HUES6 (cell line): ENCODE results near the gene NOBOX.
A peak's percentile ranks its signal among the peaks of the same experiment; 100 is the strongest.
"Not testable (repeated sequence)": the region's sequence is repeated elsewhere in the genome, so short reads cannot be mapped to it uniquely, and the experiment has no call there.

ENCODE experiments used
- H3K27ac ChIP-seq: 2 replicates; pipeline ENCODE4 v1.7.0; 2013; ENCODE audit warnings: low read depth, mild to moderate bottlenecking, low read length, inconsistent platforms
- H3K27me3 ChIP-seq: 2 replicates; pipeline ENCODE4 v1.6.1; 2013; ENCODE audit warnings: low read length; ENCODE audit not compliant: control insufficient read depth, insufficient read depth
- H3K36me3 ChIP-seq: 2 replicates; pipeline ENCODE4 v1.6.1; 2013; ENCODE audit warnings: low read length; ENCODE audit not compliant: control insufficient read depth, insufficient read depth
- H3K4me1 ChIP-seq: 2 replicates; pipeline ENCODE4 v1.6.1; 2013; ENCODE audit warnings: low read length; ENCODE audit not compliant: control insufficient read depth, insufficient read depth
- H3K4me3 ChIP-seq: 2 replicates; pipeline ENCODE4 v1.5.1; 2013; ENCODE audit warnings: low read depth, low read length
- H3K9ac ChIP-seq: one replicate; pipeline ENCODE4 v1.6.1; 2013; ENCODE audit warnings: mild to moderate bottlenecking, low read length
- H3K9me3 ChIP-seq: 2 replicates; pipeline ENCODE4 v1.6.1; 2013; ENCODE audit warnings: low read depth, low read length; ENCODE audit not compliant: control insufficient read depth, insufficient read depth

The NOBOX gene

GRCh38 chr7:144391823-144392255 is 11.7 kb downstream of the NOBOX start:
- Histone ChIP-seq H3K9me3 (no peaks in the 10 kb centered on the region), H3K4me1 (peaks cover 11% of the 10 kb centered on the region; the same call in 1 of the 2 replicates), H3K4me3 (no peak overlapping the region), H3K9ac (no peak overlapping the region), H3K27me3 (no peaks in the 10 kb centered on the region), H3K27ac (no peak overlapping the region), H3K36me3 (no peaks in the 10 kb centered on the region)

GRCh38 chr7:144391014-144391413 is 12.5 kb downstream of the NOBOX start:
- no peaks in the 10 kb centered on the region for H3K27me3 ChIP-seq
- no peak overlapping the region for H3K27ac ChIP-seq
- H3K36me3 ChIP-seq = no peaks in the 10 kb centered on the region
- H3K4me3 ChIP-seq = no peak overlapping the region
- H3K9ac ChIP-seq = no peak overlapping the region
- H3K4me1 ChIP-seq = peaks cover 11% of the 10 kb centered on the region; the same call in 1 of the 2 replicates
- H3K9me3 ChIP-seq = no peaks in the 10 kb centered on the region

- Histone ChIP-seq H3K9ac (no peak overlapping the region), H3K27ac (no peak overlapping the region), H3K9me3 (no peaks in the 10 kb centered on the region), H3K4me1 (peaks cover 11% of the 10 kb centered on the region; the same call in 1 of the 2 replicates), H3K36me3 (no peaks in the 10 kb centered on the region), H3K4me3 (no peak overlapping the region), H3K27me3 (no peaks in the 10 kb centered on the region)
Observed at GRCh38 chr7:144390481-144390880, 13.0 kb downstream of the NOBOX start.

GRCh38 chr7:144388950-144389349 is 14.5 kb downstream of the NOBOX start:
- Histone ChIP-seq H3K9ac (peak overlapping the region; percentile 59), H3K36me3 (no peaks in the 10 kb centered on the region), H3K4me1 (peaks cover 25% of the 10 kb centered on the region), H3K27ac (peak overlapping the region; percentile 82; the same call in 1 of the 2 replicates), H3K4me3 (no peak overlapping the region), H3K9me3 (no peaks in the 10 kb centered on the region), H3K27me3 (no peaks in the 10 kb centered on the region)

GRCh38 chr7:144386741-144387140 is 16.8 kb downstream of the NOBOX start:
- H3K9ac ChIP-seq = no peak overlapping the region
- H3K4me3 ChIP-seq = no peak overlapping the region
- H3K9me3 ChIP-seq = no peaks in the 10 kb centered on the region
- no peaks in the 10 kb centered on the region for H3K36me3 ChIP-seq
- H3K4me1 ChIP-seq = peaks cover 26% of the 10 kb centered on the region
- no peaks in the 10 kb centered on the region for H3K27me3 ChIP-seq
- H3K27ac ChIP-seq = no peak overlapping the region

- peak overlapping the region; percentile 61 for H3K9ac ChIP-seq
- peaks cover 26% of the 10 kb centered on the region for H3K4me1 ChIP-seq
- peaks cover 16% of the 10 kb centered on the region for H3K36me3 ChIP-seq
- peak overlapping the region; percentile 29; the same call in 1 of the 2 replicates for H3K4me3 ChIP-seq
- H3K27me3 ChIP-seq = no peaks in the 10 kb centered on the region
- H3K27ac ChIP-seq = peak overlapping the region; percentile 21; the same call in 1 of the 2 replicates
- H3K9me3 ChIP-seq = no peaks in the 10 kb centered on the region
Observed at GRCh38 chr7:144384555-144385245, 18.8 kb downstream of the NOBOX start.

- Histone ChIP-seq H3K9ac (peak overlapping the region; percentile 10), H3K9me3 (no peaks in the 10 kb centered on the region), H3K4me3 (peak overlapping the region; percentile 29; the same call in 1 of the 2 replicates), H3K36me3 (peaks cover 19% of the 10 kb centered on the region), H3K4me1 (peaks cover 20% of the 10 kb centered on the region), H3K27ac (peak overlapping the region; percentile 21; the same call in 1 of the 2 replicates), H3K27me3 (no peaks in the 10 kb centered on the region)
Observed at GRCh38 chr7:144384071-144384470, 19.4 kb downstream of the NOBOX start.

GRCh38 chr7:144379776-144380384 is 23.6 kb downstream of the NOBOX start:
- H3K27me3 ChIP-seq = no peaks in the 10 kb centered on the region
- no peak overlapping the region for H3K27ac ChIP-seq
- peaks cover 10% of the 10 kb centered on the region for H3K4me1 ChIP-seq
- no peak overlapping the region for H3K4me3 ChIP-seq
- H3K9me3 ChIP-seq = no peaks in the 10 kb centered on the region
- H3K9ac ChIP-seq = no peak overlapping the region
- H3K36me3 ChIP-seq = peaks cover 39% of the 10 kb centered on the region

GRCh38 chr7:144378651-144379050 is 24.8 kb downstream of the NOBOX start:
- H3K4me1 ChIP-seq = no peaks in the 10 kb centered on the region
- H3K9me3 ChIP-seq = no peaks in the 10 kb centered on the region
- H3K27ac ChIP-seq = no peak overlapping the region
- no peaks in the 10 kb centered on the region for H3K27me3 ChIP-seq
- H3K9ac ChIP-seq = no peak overlapping the region
- H3K36me3 ChIP-seq = peaks cover 39% of the 10 kb centered on the region
- H3K4me3 ChIP-seq = no peak overlapping the region

GRCh38 chr7:144369221-144369620 is 34.3 kb downstream of the NOBOX start:
- H3K27ac ChIP-seq, H3K27me3 ChIP-seq: not testable (repeated sequence)

GRCh38 chr7:144367250-144367649 is 36.2 kb downstream of the NOBOX start:
- not testable (repeated sequence) for H3K9me3 ChIP-seq, H3K27ac ChIP-seq, H3K36me3 ChIP-seq, H3K4me1 ChIP-seq, H3K27me3 ChIP-seq, H3K4me3 ChIP-seq, H3K9ac ChIP-seq

More at GRCh38 chr7:144369221-144369620, 34.3 kb downstream of the NOBOX start:
- H3K4me3 ChIP-seq, H3K36me3 ChIP-seq, H3K9me3 ChIP-seq, H3K9ac ChIP-seq, H3K4me1 ChIP-seq: not testable (repeated sequence)
